Right lobe of liver (tissue), 4 donors: ENCODE data around the gene RGS6.

Source experiments
- POLR2A ChIP-seq: fragments of 450-650 bp; IDR thresholded peaks from one replicate; pipeline ENCODE4 v1.6.1; 2017; ENCODE audit warnings: antibody characterized with exemption, mild to moderate bottlenecking
- TF ChIP-seq, protein P1 (sequence below), 4 donors: fragments of 200-600 bp in 3 of 4; fragments of 450-650 bp in 1 of 4; IDR thresholded peaks; one replicate each; pipeline versions ENCODE4 v1.5.1 to v1.8.0; 2016 to 2022; ENCODE audit warnings: antibody characterized with exemption in 4 of 4, mild to moderate bottlenecking in 2 of 4
- donor health status: DM: no; HTN: no; CAD: no.
- donor health status: DM: no; HTN: no; CAD: no.
- donor health status: DM: no; HTN: yes; CAD: no.

- TF ChIP-seq, protein P1, sequence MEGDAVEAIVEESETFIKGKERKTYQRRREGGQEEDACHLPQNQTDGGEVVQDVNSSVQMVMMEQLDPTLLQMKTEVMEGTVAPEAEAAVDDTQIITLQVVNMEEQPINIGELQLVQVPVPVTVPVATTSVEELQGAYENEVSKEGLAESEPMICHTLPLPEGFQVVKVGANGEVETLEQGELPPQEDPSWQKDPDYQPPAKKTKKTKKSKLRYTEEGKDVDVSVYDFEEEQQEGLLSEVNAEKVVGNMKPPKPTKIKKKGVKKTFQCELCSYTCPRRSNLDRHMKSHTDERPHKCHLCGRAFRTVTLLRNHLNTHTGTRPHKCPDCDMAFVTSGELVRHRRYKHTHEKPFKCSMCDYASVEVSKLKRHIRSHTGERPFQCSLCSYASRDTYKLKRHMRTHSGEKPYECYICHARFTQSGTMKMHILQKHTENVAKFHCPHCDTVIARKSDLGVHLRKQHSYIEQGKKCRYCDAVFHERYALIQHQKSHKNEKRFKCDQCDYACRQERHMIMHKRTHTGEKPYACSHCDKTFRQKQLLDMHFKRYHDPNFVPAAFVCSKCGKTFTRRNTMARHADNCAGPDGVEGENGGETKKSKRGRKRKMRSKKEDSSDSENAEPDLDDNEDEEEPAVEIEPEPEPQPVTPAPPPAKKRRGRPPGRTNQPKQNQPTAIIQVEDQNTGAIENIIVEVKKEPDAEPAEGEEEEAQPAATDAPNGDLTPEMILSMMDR (IDR thresholded peaks at IDR 0.05), result no peak
- TF ChIP-seq POLR2A, result no peak
Measured at GRCh38 chr14:72433511-72433910, 501.3 kb downstream of the RGS6 start.
